ENCODE data around the gene APCDD1.

APCDD1 gene

DNA sequence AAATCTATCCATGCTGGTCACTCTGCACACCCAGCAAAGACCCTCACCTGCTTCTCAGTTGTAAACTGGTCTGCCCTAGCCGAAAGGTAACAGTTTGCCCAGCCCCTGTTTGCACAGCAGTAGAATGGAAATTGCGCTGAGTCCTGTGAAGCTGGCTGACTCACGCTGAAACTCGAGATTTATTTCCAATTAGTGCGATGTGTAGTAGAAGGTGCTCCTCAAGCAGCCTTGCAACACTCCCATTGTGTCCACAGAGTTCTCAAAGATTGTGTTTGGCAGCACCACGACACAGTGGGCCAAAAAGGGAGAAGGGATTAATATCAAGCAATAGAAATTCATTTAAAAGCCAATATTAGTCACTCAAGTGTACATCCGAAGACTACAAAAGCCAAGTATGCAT lies 21.7 kb upstream of the APCDD1 start:
- DNase-seq (ENCODE audit: low read depth): no peak

DNA sequence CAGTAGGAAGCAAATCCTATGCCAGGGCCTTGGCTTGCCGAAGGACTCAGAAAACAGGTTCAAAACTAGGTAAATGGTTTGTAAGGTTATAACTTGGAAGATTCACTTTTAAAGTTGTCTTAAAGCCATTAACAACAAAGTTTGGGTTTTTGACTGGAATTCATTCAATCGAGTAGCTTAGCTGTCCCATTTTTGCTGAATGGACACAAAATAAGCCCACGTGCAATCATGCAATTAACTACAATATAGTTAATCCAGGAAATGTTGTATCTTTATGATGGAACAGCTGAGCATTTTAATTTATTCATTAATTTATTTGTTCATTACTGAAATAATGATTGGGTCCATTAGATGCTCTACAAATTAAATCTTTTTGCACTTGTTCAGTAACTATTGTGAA lies 18.3 kb upstream of the APCDD1 start:
- DNase-seq (ENCODE audit: low read depth): no peak

DNA sequence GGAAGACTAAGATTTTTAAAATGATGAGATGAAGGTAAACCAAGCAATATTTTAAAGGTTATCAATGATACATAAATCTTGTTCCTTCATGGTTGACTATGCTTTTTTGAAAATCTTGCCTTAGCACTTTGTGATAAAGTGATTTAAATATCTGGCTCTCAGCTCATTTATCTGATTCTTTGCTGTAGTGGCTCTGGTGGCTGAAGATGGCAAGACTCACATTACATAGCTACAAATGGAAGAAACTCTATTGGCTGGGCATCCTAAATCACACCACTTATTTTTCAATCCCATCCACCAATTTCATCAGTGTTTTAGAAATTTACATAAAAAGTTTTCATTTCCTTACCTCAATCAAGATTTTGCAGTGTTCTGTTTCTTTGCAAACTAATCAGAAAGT lies 16.6 kb upstream of the APCDD1 start:
- no peak for DNase-seq (ENCODE audit: low read depth)

DNA sequence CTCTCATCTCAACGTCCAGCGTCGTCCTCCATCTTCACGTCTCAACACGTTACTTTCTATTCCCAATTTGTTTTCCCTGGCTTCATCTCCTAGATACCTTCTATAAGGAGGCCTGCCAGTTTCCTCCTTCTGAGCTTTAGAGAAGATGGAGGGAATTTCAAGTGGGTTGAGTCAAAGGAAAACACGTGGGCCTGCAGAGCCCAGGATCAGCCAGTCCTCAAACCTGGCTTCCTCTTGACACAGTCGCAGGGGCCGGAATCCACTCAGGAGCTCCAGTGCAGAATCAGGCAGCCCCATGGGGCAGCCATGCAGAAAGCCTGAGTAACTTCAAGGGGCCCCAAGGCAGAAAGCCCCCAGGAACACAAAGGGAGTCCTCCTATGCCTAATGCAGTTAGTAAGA lies 14.5 kb upstream of the APCDD1 start:
- no peak for DNase-seq (ENCODE audit: low read depth)

DNA sequence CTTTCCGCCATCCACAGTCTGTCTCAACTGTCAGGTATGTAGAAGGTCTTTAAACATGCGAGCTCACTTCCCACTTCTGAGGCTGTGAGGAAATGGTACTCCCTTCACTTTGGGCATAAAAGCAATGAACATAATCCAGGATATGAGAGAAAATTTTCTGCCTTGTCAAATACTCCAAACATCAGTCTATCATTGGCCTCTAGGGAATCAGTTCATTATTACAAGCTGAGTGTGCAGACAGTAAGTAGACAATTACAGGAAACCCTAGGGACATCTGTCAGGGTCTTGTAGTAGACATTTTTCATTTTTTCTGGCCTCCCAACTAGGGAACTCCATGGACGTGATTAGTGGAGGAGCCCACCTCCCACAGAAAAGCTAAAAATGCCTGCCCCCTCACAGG lies 13.6 kb upstream of the APCDD1 start:
- DNase-seq (ENCODE audit: low read depth): no peak

DNA sequence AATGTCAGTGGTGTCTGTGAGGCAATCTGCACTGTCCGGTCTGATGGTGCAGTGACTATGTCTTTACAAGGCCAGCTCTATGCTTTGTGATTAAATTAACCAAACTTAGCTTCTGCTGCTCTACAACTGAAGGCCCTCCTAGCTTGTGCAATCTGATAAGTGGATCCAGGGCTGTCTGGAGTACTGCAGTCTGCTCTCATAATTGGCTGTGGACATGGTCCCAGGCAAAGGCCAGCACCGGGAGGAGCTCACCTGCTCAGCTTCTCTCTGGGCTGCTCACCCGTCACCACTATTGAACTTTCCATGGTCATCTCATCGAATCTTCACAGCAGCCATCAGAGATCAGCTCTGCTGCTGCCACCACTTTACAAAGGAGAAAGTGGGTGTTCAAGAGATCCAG lies 13.0 kb upstream of the APCDD1 start:
- DNase-seq (ENCODE audit: low read depth): no peak

DNA sequence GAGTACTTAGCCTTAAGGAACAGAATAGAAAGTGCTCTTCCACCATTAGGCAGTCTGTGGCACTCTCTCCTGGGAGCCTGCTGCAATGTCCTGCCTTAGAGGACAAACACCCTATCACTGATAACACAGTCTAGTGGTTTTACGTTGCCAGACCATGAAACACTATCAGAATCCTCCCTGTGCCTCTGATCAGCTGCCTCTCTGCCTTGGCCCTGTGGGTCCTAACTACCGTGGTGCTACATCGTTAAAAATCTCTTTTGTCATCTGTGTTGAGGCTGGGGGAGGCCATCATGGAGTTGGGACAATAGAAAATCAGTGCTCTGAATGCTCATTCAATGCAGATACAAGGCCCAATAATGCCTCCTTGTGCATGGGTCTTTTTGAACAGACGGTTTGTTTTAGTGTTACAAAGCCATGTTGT lies 11.9 kb upstream of the APCDD1 start:
- DNase-seq (ENCODE audit: low read depth): no peak

DNA sequence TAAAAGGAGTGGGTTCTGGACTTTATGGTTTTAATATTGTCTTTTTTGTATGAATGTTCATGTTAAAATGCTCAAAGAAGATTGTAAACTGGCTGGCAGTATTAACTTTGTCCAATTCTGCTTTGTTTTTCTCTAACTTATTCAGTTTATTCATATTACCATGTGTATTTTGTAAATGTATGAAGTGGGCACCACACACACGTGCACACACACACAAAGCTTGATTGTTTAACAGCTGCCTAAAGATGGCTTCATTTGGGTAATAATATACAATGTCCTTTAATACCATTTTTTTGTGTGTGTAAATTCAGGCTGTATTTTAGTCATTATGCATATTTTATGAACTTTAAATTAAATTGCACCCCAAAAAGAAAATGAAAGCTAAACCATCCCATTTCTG lies 11.4 kb upstream of the APCDD1 start:
- no peak for DNase-seq (ENCODE audit: low read depth)

DNA sequence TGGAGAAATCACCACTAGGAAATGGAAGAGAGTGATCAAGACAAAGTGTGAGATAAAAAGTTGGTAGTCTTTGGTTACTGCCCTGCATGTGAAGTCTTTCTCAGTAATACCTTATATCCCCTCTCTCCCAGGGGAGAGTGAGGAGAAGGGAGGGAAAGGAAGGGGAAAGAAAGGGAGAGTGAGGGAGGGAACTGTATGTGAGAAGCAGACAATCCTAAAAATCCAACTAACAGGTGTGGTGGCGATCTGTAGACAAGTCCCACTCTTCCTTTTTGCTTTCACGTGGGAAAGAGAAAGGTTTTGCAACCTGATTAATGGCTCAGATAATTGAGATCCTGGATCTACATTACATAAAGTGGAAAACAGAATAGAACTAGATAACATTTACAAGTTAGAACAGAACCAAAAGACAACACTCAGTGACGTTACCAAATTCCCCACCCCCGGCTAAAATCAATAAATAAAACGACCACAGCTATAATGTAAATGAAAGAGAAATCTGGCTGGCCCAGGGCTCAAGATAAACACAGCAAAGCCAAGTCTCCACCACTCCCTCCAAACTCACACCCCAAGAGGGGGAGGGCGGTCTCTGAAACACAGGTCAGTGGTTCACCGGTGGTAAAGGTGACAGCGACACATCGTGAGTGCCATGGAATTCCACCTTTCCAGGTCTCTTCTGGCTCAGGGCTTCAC lies 10.0 kb upstream of the APCDD1 start:
- no peak for DNase-seq (ENCODE audit: low read depth)

DNA sequence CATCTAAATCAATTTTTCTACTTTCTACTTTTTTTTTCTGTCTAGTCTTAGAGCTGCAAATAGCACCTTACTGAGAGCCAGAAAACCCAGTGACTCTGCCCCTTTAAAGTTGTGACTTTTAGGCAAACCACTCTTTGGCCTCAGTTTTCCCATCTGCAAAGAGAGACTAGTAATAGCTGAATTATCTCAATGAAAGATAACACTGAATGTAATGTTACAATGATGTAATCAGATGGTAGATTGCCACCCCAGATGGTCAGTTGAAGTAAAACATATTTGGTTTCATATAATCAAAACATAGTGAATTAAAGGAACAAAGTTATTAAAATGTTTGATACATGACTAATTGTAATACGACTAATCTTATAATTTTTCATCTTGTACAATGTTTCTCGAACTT lies 5.0 kb upstream of the APCDD1 start:
- DNase-seq (ENCODE audit: low read depth): no peak

DNA sequence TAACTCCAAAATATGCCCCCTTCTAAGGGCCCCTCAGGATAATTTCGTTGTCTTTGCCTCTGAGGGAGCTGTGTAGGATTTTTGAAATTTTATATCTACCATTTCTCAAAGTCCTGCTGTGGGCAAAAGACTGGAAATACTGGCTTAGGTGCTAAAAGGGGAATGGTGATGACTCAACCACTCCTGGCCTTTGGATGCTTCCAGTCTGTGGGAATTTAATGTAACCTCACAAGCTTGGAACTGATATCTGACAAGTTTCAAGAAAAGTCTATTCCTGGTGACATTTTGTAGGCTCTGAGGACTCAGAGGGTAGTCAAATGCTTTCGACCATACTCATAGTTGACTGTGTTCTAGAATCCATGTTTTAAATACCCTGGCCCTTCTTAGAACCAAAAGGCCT lies 3.4 kb upstream of the APCDD1 start:
- DNase-seq (ENCODE audit: low read depth): no peak

DNA sequence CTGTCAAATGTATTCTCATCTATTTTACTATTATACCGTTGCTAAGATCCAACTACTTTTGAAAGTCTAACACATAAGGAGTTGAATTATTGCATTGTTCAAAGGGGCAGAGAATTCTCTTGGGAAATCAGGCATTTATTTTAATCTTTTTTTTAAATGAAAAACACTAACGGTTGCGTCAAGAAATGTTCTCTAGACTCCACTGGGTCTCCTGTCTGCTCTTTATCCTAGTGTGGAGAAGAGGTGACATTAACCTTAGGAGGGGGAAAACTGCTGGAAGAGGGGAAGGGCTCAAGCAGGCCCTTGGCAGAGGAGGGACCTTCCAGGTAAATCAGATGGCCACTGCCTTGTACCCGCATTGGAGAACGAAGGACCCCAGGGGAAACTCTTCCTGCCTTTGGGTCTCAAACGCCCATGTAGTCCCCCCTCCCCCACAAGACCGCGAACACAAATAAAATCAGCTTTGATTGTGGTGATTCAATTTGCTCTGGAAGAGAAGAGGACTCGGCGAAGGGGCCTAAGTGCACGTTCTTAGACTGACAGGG lies 1.1 kb upstream of the APCDD1 start:
- DNase-seq (ENCODE audit: low read depth): no peak

DNA sequence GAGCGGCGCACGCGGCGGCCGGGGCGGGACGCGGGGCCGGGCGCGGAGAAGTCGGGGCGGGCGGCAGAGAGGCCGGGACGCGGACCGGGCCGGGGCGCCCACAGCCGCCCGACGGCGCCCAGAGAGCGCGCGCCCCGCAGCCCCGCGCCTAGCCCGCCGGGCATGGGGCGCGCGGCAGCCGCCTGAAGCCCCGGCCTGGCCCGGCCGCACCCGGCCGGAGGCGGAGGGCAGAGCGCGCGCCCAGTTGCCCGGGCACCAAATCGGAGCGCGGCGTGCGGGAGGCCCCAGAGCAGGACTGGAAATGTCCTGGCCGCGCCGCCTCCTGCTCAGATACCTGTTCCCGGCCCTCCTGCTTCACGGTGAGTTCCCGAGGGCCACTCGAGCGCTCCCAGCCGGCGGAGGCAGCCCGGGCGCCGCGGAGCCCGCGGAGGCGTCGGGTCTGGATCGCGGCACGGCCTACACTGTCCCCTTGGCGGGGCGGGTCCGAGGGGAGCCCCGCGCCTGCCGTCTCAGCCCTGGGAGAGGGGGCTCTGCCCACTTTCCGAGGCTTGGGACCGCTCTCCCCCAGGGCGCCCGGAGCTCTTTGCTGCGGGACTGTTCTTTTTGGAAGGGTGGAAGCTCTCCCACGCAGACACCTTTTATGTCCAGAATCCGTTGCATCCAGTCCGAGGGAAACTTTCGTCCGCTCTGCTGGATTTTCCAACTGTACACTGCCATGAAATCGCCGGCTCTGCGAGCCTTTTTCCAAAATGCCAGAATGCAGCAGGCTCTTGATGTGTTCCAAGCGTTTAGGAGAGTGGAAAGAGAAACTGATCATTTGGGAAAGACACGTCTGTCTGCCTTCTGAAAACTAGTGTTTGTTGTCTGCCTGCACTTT lies 484 bp downstream of the APCDD1 start:
- DNase-seq (ENCODE audit: low read depth): no peak

DNA sequence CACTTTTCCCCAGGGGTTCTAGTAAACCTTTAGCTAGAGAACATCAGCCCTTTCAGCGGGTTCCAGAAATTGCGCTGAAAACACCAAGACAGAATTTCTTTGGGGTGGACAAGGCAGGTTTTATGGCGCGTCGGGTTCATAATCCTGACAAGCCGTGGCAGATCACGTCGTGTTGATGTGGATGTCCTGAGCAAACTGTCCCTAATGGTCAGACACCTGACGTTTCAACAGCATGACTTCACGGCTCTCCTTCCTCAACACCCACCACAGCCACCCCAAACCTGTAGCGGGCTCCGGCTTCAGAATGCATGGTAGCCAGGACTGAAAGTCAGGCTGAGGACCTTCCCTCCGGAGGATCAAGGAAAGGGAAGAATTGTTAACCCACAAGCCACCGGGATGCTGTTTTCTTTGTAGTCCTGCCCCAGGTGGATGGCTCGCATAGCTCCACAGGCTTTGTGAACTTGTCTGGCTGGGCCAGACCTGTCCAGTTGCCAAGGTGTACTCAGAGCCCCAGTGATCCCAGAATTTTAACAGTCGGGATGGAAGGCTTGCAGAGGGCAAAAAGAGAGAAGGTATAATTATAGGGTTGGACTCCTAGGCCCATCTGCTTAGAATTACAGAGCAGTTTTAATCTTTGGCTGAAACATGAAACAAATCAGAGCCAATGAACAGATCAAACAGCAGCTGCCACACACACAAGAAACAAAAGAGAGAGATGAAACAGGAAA lies 1.5 kb downstream of the APCDD1 start:
- no peak for DNase-seq (ENCODE audit: low read depth)

DNA sequence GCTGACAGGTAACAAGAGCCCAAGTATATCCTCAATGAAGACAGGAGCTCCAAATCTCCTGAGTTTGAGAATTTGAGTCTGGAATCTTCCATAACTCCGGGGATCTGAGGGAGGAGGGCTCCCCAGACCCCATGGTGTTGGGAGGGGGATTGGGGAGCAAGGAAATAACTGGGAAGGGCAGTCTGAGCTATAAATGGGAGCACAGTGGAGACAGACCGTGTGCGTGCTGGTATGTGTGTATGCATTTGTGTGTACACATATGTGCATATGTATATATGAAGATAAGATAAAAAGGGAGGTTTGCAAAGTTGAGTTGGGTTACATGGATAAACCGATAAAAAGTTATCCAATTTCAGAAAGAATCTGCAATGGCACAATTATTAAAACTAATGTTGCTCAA lies 2.3 kb downstream of the APCDD1 start:
- no peak for DNase-seq (ENCODE audit: low read depth)

DNA sequence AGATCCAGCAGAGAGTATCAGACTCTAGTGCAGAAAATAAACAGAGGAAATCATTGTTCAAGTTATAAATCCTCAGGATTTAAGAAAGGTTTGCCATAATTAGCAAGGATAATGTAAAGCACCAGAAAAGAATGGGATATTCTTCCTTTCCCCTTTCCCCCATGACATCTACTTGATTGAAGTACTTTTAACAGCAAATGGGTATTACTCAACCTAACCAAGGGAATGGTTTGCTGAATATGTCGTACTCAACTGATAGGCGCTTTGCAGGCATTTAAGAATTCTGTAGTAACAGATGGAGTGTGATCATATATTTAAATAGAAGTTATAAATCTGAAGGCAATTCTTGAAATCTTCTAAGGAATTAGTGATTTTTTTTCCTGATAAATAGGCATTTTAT lies 2.7 kb downstream of the APCDD1 start:
- no peak for DNase-seq (ENCODE audit: low read depth)

DNA sequence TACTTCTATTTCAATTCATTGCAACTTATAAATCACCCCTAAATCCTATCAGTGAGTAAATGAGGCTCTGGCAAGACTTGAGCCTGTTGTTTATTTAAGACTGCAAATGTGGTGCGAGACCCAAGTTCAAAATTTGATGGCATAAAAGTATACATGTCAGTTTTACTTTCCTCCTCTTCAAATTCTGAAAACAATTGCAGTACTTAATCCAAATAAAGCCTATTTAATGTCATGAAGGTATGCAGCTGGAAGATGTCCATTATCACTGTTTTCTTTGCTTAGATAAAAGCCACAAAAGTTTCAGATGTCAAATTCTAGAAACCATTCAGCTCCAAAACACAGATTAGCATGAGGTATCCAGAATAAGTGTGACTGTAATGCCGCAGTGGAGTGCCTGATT lies 3.3 kb downstream of the APCDD1 start:
- DNase-seq (ENCODE audit: low read depth): no peak

DNA sequence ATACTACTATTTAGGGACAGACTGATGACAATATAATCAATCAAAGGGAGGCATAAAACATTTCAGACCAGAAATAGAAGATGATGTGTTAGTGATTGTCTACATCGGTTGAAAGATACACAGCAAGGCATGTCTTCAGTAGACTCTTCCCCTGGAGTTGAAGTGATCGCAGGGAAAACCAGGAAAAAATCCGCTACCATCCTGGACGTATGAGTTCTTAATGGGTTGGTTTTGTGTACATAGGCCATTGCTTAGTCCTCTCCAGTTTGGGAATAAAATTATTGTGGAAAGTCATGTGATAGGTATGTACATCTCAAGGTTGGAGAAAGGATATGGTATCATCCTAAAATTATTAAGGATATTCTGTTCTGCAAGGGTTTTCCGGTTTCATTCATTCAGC lies 4.3 kb downstream of the APCDD1 start:
- no peak for DNase-seq (ENCODE audit: low read depth)

DNA sequence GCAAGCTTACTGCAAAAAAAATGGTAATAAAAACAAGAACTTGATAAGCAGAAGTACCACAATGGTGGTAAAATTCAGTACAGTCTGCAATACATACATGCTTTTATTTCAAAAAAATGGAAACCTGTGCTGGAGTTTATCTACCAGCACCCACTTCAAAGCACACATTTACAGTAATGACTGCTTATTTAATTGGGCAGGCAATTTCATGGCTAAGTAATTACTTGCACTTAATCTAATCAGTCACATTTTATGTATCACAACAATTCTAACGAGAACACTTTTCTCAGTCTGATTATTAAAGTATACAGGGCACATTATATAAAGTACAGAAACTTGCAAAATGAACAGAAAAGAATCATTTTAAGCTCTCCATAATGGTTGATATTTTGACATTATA lies 5.2 kb downstream of the APCDD1 start:
- no peak for DNase-seq (ENCODE audit: low read depth)

DNA sequence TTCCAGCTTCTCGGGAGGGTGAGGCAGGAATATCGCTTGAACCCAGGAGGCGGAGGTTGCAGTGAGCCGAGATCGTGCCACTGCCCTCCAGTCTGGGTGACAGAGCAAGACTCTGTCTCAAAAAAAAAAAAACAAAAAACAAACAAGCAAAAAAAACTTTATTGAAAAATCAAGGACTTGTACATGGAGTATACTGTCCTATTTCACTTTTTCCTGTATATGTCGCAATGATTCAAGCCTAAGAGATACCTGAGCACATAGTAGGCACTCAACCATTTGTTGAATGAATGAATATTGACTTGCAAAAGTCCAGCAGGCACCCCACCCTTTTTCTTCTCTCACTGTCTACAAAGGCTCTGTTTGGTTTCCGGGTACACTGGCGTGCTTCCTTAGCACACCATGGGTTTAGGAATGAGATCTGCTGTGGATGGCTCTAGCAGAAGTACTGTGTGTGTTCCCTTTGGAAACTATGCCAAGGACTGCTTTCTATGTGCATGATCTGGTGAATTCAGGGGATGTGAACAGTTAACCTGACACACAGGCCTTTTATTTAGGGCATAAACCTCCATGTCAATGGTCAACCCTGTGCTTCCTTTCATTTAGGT lies 6.1 kb downstream of the APCDD1 start:
- DNase-seq (ENCODE audit: low read depth): no peak

DNA sequence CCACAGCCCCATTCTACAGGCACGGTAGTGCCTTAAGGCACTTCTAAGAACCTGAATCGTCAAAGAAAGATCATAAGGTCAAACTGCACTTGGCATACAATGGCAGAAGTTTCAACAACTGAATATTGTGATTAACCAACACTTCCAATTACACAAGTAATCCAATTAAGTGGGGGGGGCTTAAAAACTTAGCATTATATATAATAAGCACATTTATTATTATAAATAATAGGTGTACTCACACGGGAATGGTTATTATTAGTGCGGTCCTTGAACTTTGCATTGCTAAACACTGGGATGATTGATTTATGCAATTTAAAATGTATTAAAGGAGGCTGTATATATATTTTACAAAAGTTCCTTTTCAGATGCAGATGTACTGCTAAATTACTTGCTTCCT lies 7.6 kb downstream of the APCDD1 start:
- no peak for DNase-seq (ENCODE audit: low read depth)

DNA sequence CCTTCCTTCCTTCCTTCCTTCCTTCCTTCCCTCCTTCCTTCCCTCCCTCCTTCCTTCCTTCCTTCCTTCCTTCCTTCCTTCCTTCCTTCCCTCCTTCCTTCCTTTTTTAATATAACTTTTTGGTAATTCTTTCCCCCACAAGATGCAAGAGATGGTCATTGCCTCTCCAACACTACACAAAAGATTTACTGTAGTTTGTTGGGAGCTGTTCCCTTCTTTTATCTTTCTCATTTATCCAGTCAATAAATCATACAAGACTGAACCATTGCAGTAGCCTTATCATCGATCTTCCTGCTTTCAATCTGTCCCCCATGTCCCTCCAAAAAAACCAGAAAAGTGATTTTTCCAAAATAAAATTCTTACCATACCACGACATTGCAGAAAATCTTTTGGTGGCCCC lies 8.2 kb downstream of the APCDD1 start:
- no peak for DNase-seq (ENCODE audit: low read depth)
